Left ventricle myocardium inferior (tissue), 1 donor: ENCODE results near the gene HS3ST5. TPM values are rescaled to one million over a fixed set of nuclear protein-coding genes. Genes with fewer than 3 reads are reported as not detected.

Experiments used
- DNase-seq: peaks from one replicate; pipeline ENCODE4 v3.0.0-alpha.2; 2020
- H3K27ac ChIP-seq: fragments of 200-600 bp; replicated peaks from 2 replicates; pipeline ENCODE4 v1.8.0; 2021
- H3K27me3 ChIP-seq: fragments of 200-600 bp; 2 replicates; pipeline ENCODE4 v1.8.0; 2021; ENCODE audit warnings: low read depth
- H3K36me3 ChIP-seq: fragments of 200-600 bp; 2 replicates; pipeline ENCODE4 v1.8.0; 2021
- H3K4me1 ChIP-seq: fragments of 200-600 bp; 2 replicates; pipeline ENCODE4 v1.8.0; 2021
- H3K4me3 ChIP-seq: fragments of 200-600 bp; 2 replicates; pipeline ENCODE4 v1.8.0; 2021; ENCODE audit warnings: mild to moderate bottlenecking, moderate library complexity
- H3K9me3 ChIP-seq: fragments of 200-600 bp; replicated peaks from 2 replicates; pipeline ENCODE4 v1.8.0; 2021
- CTCF ChIP-seq: fragments of 200-600 bp; IDR thresholded peaks from 2 replicates; pipeline ENCODE4 v1.8.0; 2021; ENCODE audit warnings: antibody characterized with exemption, mild to moderate bottlenecking, borderline replicate concordance
- intact Hi-C: fragments of 100-400 bp; cut with micrococcal nuclease; formaldehyde crosslinking; loops from one replicate; pipeline ENCODE4 v1.11.0; 2022
- total RNA-seq: library from RNA; stranded (reverse); fragmentation: NEBNext Ultra II Directional; extraction: Animal tissue kit (Norgen Biotek cat#: 25700); gene quantifications from one replicate; pipeline ENCODE4 v1.2.1, GENCODE V29; 2021
- donor health status: DM: no; HTN: yes; CAD: no; lungs with severe emphysema.

HS3ST5 gene
- total RNA-seq, 1 donor from 2014 or later: not detected

GRCh38 chr6:114170372-114170771 lies 172.5 kb downstream of the HS3ST5 start:
- no peak for TF ChIP-seq CTCF
- Histone ChIP-seq H3K27ac (no peak overlapping the region), H3K36me3 (no peaks in the 10 kb centered on the region), H3K4me3 (no peak overlapping the region), H3K9me3 (no peaks in the 10 kb centered on the region), H3K27me3 (no peaks in the 10 kb centered on the region), H3K4me1 (no peaks in the 10 kb centered on the region)
- intact Hi-C loops: no loop called here
- DNase-seq: no peak

- H3K9me3 ChIP-seq: no peaks in the 10 kb centered on the region
These were observed 173.1 kb downstream of the HS3ST5 start for GRCh38 chr6:114169763-114170162.

GRCh38 chr6:114167583-114168576 lies 174.9 kb downstream of the HS3ST5 start:
- intact Hi-C loops: no loop called here

More at GRCh38 chr6:114169763-114170162, 173.1 kb downstream of the HS3ST5 start:
- Histone ChIP-seq H3K4me1 (no peaks in the 10 kb centered on the region), H3K36me3 (no peaks in the 10 kb centered on the region), H3K27me3 (no peaks in the 10 kb centered on the region), H3K4me3 (no peak overlapping the region), H3K27ac (no peak overlapping the region)
- intact Hi-C loops: no loop called here
- DNase-seq: no peak
- no peak for TF ChIP-seq CTCF

GRCh38 chr6:114164207-114164606 lies 178.6 kb downstream of the HS3ST5 start:
- no peak for DNase-seq
- intact Hi-C loops: no loop called here
- Histone ChIP-seq H3K4me1 (no peaks in the 10 kb centered on the region), H3K27me3 (no peaks in the 10 kb centered on the region), H3K27ac (no peak overlapping the region), H3K4me3 (no peak overlapping the region), H3K9me3 (no peaks in the 10 kb centered on the region), H3K36me3 (no peaks in the 10 kb centered on the region)
- TF ChIP-seq CTCF: no peak

More at GRCh38 chr6:114167583-114168576, 174.9 kb downstream of the HS3ST5 start:
- H3K9me3 ChIP-seq: no peaks in the 10 kb centered on the region
- H3K36me3 ChIP-seq: no peaks in the 10 kb centered on the region
- TF ChIP-seq CTCF: no peak
- H3K27ac ChIP-seq: no peak overlapping the region
- H3K27me3 ChIP-seq: no peaks in the 10 kb centered on the region
- H3K4me3 ChIP-seq: no peak overlapping the region
- H3K4me1 ChIP-seq: no peaks in the 10 kb centered on the region
- DNase-seq: no peak

- H3K4me1 ChIP-seq: no peaks in the 10 kb centered on the region
- H3K27me3 ChIP-seq: no peaks in the 10 kb centered on the region
- no peaks in the 10 kb centered on the region for H3K9me3 ChIP-seq
- H3K27ac ChIP-seq: no peak overlapping the region
- H3K36me3 ChIP-seq: no peaks in the 10 kb centered on the region
- intact Hi-C loops: no loop called here
- TF ChIP-seq CTCF: no peak
- no peak for DNase-seq
- H3K4me3 ChIP-seq: no peak overlapping the region
These were observed 180.0 kb downstream of the HS3ST5 start for GRCh38 chr6:114162691-114163347.
